RWPE2 (cell line): ENCODE data around the gene CMIP.

Source experiments
- ATAC-seq: fragments of 200-7000 bp; cut with Tn5 transposase; 3 replicates; pipeline ENCODE4 v1.9.1; 2021; ENCODE audit warnings: low read depth
- DNase-seq: peaks from one replicate; pipeline ENCODE4 v3.0.0-alpha.2; 2020; ENCODE audit warnings: low spot score
- H3K27ac ChIP-seq: fragments of 450-650 bp; 2 replicates; pipeline ENCODE4 v1.5.1; 2017; ENCODE audit warnings: mild to moderate bottlenecking; ENCODE audit not compliant: poor library complexity, severe bottlenecking
- H3K27me3 ChIP-seq: fragments of 250-450 bp; sonication (Bioruptor Pico); 2 replicates; pipeline ENCODE4 v1.5.1; 2021; ENCODE audit warnings: mild to moderate bottlenecking, moderate library complexity; ENCODE audit not compliant: insufficient read depth, poor library complexity, severe bottlenecking
- H3K36me3 ChIP-seq: fragments of 250-450 bp; sonication (Bioruptor Pico); 2 replicates; pipeline ENCODE4 v1.5.1; 2020; ENCODE audit warnings: low read depth, mild to moderate bottlenecking, moderate library complexity
- H3K4me1 ChIP-seq: fragments of 250-450 bp; sonication (Bioruptor Pico); 2 replicates; pipeline ENCODE4 v1.5.1; 2021; ENCODE audit warnings: mild to moderate bottlenecking, moderate library complexity; ENCODE audit not compliant: insufficient read depth, poor library complexity, severe bottlenecking
- H3K4me3 ChIP-seq: fragments of 250-450 bp; sonication (Bioruptor Pico); 2 replicates; pipeline ENCODE4 v1.5.1; 2021; ENCODE audit warnings: mild to moderate bottlenecking, moderate library complexity; ENCODE audit not compliant: severe bottlenecking
- H3K9me3 ChIP-seq: fragments of 250-450 bp; sonication (Bioruptor Pico); 2 replicates; pipeline ENCODE4 v1.5.1; 2021; ENCODE audit warnings: mild to moderate bottlenecking, moderate library complexity; ENCODE audit not compliant: severe bottlenecking
- CTCF ChIP-seq: fragments of 450-650 bp; IDR thresholded peaks from one replicate; pipeline ENCODE4 v1.5.1; 2017; ENCODE audit warnings: mild to moderate bottlenecking, moderate library complexity; ENCODE audit not compliant: poor library complexity, severe bottlenecking

Gene CMIP

GRCh38 chr16:81718637-81719036, 274.0 kb downstream of the CMIP start:
- H3K27me3 ChIP-seq, result no peaks in the 10 kb centered on the region
- ATAC-seq (0 out of 3 replicates have a peak, but pooled peaks have one; percentile 3), DNase-seq (no peak)
- TF ChIP-seq CTCF, result no peak
- peak overlapping the region; percentile 77 for H3K27ac ChIP-seq
- H3K4me3 ChIP-seq, result no peak overlapping the region
- peaks cover 12% of the 10 kb centered on the region for H3K4me1 ChIP-seq
- no peaks in the 10 kb centered on the region for H3K36me3 ChIP-seq
- no peaks in the 10 kb centered on the region for H3K9me3 ChIP-seq

GRCh38 chr16:81719993-81720392, 275.4 kb downstream of the CMIP start:
- ATAC-seq, result no peak
- Histone ChIP-seq H3K4me1 (peaks cover 12% of the 10 kb centered on the region), H3K27ac (peak overlapping the region; percentile 77), H3K9me3 (no peaks in the 10 kb centered on the region), H3K27me3 (no peaks in the 10 kb centered on the region), H3K36me3 (no peaks in the 10 kb centered on the region), H3K4me3 (no peak overlapping the region)
- DNase-seq, result no peak
- no peak for TF ChIP-seq CTCF

- no peaks in the 10 kb centered on the region for H3K9me3 ChIP-seq
- peaks cover 12% of the 10 kb centered on the region for H3K4me1 ChIP-seq
- H3K27ac ChIP-seq, result peak overlapping the region; percentile 77
- TF ChIP-seq CTCF, result no peak
- DNase-seq (no peak), ATAC-seq (no peak)
- H3K27me3 ChIP-seq, result no peaks in the 10 kb centered on the region
- H3K36me3 ChIP-seq, result no peaks in the 10 kb centered on the region
- H3K4me3 ChIP-seq, result no peak overlapping the region
These were observed 276.6 kb downstream of the CMIP start for GRCh38 chr16:81720973-81721906.

GRCh38 chr16:81723098-81723723, 278.6 kb downstream of the CMIP start:
- Histone ChIP-seq H3K27ac (no peak overlapping the region), H3K4me3 (no peak overlapping the region), H3K4me1 (peaks cover 12% of the 10 kb centered on the region), H3K9me3 (no peaks in the 10 kb centered on the region), H3K27me3 (no peaks in the 10 kb centered on the region), H3K36me3 (no peaks in the 10 kb centered on the region)
- ATAC-seq (peak; percentile 79), DNase-seq (no peak)
- peak; percentile 83 for TF ChIP-seq CTCF

GRCh38 chr16:81728435-81728834, 283.8 kb downstream of the CMIP start:
- no peaks in the 10 kb centered on the region for H3K27me3 ChIP-seq
- H3K9me3 ChIP-seq, result no peaks in the 10 kb centered on the region
- peaks cover 3% of the 10 kb centered on the region for H3K4me1 ChIP-seq
- no peak overlapping the region for H3K4me3 ChIP-seq
- no peaks in the 10 kb centered on the region for H3K36me3 ChIP-seq
- DNase-seq (no peak), ATAC-seq (no peak)
- TF ChIP-seq CTCF, result no peak
- no peak overlapping the region for H3K27ac ChIP-seq
